Upper lobe of right lung (tissue), 1 donor: ENCODE results near the gene OR5B2. TPM values are rescaled to one million over a fixed set of nuclear protein-coding genes. Genes with fewer than 3 reads are reported as not detected.

Source experiments
- ATAC-seq: fragments of 200-7000 bp; cut with Tn5 transposase; one replicate; pipeline ENCODE4 v1.9.1; 2020; ENCODE audit warnings: mild to moderate bottlenecking, moderate library complexity
- DNase-seq: peaks from one replicate; pipeline ENCODE4 v3.0.0-alpha.2; 2020
- H3K27ac ChIP-seq: fragments of 200-600 bp; one replicate; pipeline ENCODE4 v1.8.0; 2022
- H3K27me3 ChIP-seq: fragments of 200-600 bp; one replicate; pipeline ENCODE4 v1.8.0; 2022; ENCODE audit warnings: mild to moderate bottlenecking
- H3K36me3 ChIP-seq: fragments of 200-600 bp; one replicate; pipeline ENCODE4 v1.8.0; 2022
- H3K4me1 ChIP-seq: fragments of 200-600 bp; one replicate; pipeline ENCODE4 v1.8.0; 2022
- H3K4me3 ChIP-seq: fragments of 200-600 bp; one replicate; pipeline ENCODE4 v1.8.0; 2022; ENCODE audit warnings: mild to moderate bottlenecking
- H3K9me3 ChIP-seq: fragments of 200-600 bp; one replicate; pipeline ENCODE4 v1.8.0; 2022
- CTCF ChIP-seq: fragments of 200-600 bp; IDR thresholded peaks from one replicate; pipeline ENCODE4 v1.8.0; 2022; ENCODE audit warnings: antibody characterized with exemption
- intact Hi-C: fragments of 100-400 bp; cut with DNase I; formaldehyde crosslinking; loops from one replicate; pipeline ENCODE4 v1.11.0; 2022
- total RNA-seq: library from RNA; stranded (reverse); fragmentation: NEBNext Ultra II Directional; extraction: Animal tissue kit (Norgen Biotek cat#: 25700); gene quantifications from one replicate; pipeline ENCODE4 v1.2.1, GENCODE V29; 2021
- donor health status: DM: no; HTN: yes; CAD: no; lungs with severe emphysema.

OR5B2 gene
- total RNA-seq, 1 donor from 2014 or later, result not detected

DNA sequence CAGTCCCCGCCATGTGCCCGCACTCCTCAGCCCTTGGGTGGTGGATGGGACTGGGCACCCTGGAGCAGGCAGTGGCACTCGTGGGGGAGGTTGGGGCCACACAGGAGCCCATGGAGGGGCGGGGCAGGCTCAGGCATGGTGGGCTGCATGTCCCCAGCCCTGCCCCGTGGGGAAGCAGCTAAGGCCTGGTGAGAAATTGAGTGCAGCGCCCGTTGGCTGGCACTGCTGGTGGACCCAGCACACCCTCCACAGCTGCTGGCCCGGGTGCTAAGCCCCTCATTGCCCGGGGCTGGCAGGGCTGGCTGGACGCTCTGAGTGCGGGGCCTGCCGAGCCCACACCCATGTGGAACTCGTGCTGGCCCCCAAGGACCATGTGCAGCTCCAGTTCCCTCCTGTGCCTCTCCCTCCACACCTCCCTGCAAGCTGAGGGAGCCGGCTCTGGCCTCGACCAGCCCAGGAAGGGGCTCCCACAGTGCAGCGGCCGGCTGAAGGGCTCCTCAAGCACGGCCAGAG, 37.3 kb downstream of the OR5B2 start:
- TF ChIP-seq CTCF, result no peak
- H3K27me3 ChIP-seq, result no peaks in the 10 kb centered on the region
- intact Hi-C loops, result no loop called here
- H3K36me3 ChIP-seq, result no peaks in the 10 kb centered on the region
- H3K4me1 ChIP-seq, result no peaks in the 10 kb centered on the region
- H3K4me3 ChIP-seq, result no peak overlapping the region
- H3K27ac ChIP-seq, result no peak overlapping the region
- no peaks in the 10 kb centered on the region for H3K9me3 ChIP-seq
- ATAC-seq (no peak), DNase-seq (peak; percentile 56)

Other genes starting within 250 kb of the OR5B2 start
- not detected for gene OR9Q2, start 239.1 kb downstream of the OR5B2 start, total RNA-seq
- not detected for gene OR1S2, start 224.0 kb downstream of the OR5B2 start, total RNA-seq
- not detected for gene OR1S1, start 215.4 kb downstream of the OR5B2 start, total RNA-seq
- not detected for gene OR10Q1, start 199.2 kb downstream of the OR5B2 start, total RNA-seq
- not detected for gene OR10W1, start 159.9 kb downstream of the OR5B2 start, total RNA-seq
- gene OR5B17, start 69.1 kb downstream of the OR5B2 start, total RNA-seq, result not detected
- gene OR5B3, start 21.2 kb downstream of the OR5B2 start, total RNA-seq, result not detected
- not detected for gene OR5B12, start 14.1 kb upstream of the OR5B2 start, total RNA-seq
- gene OR5B21, start 80.0 kb upstream of the OR5B2 start, total RNA-seq, result not detected
- gene LPXN, start 147.7 kb upstream of the OR5B2 start, total RNA-seq, result 46.5 TPM
- 48.3 TPM for gene ZFP91, start 150.9 kb upstream of the OR5B2 start, total RNA-seq
- gene CNTF, start 194.5 kb upstream of the OR5B2 start, total RNA-seq, result 1.2 TPM